PC-3 (cell line): ENCODE results near the gene ANKRD13C. TPM values are rescaled to one million over a fixed set of nuclear protein-coding genes. Genes with fewer than 3 reads are reported as not detected.

Source experiments
- ATAC-seq: fragments of 200-7000 bp; cut with Tn5 transposase; 2 replicates; pipeline ENCODE4 v1.9.1; 2020; ENCODE audit warnings: mild to moderate bottlenecking, moderate library complexity
- BruUV-seq: library from RNA; stranded (reverse); fragments of 400-500 nt; replicated peaks from 2 replicates; lab custom pipeline; 2021; lab: Mats Ljungman, UMichigan
- CTCF ChIA-PET: fragments of 300-600 bp; sonication (Branson Sonifier 250); formaldehyde crosslinking; loops from one replicate; lab custom pipeline; 2022; ENCODE audit warnings: antibody characterized with exemption; lab: Charles Lee
- POLR2A ChIA-PET: fragments of 300-600 bp; sonication (Branson Sonifier 250); formaldehyde crosslinking; loops from one replicate; lab custom pipeline; 2022; ENCODE audit warnings: antibody characterized with exemption; ENCODE audit not compliant: unreplicated experiment; lab: Charles Lee
- DNase-seq: peaks from one replicate; pipeline ENCODE4 v3.0.0-alpha.2; 2015
- H2AFZ ChIP-seq: fragments of 300-600 bp; sonication (generic); 2 replicates; pipeline ENCODE4 v1.6.0; 2016; ENCODE audit warnings: antibody characterized with exemption, low read length
- H3F3A ChIP-seq: fragments of 300-600 bp; sonication (generic); one replicate; pipeline ENCODE4 v1.6.0; 2017; ENCODE audit warnings: antibody characterized with exemption, low read length, control low read depth, mild to moderate bottlenecking; ENCODE audit not compliant: unreplicated experiment
- H3K27ac ChIP-seq: fragments of 300-600 bp; sonication (generic); 2 replicates; pipeline ENCODE4 v1.5.1; 2016; ENCODE audit warnings: mild to moderate bottlenecking, low read length
- H3K27me3 ChIP-seq: fragments of 300-600 bp; sonication (generic); 2 replicates; pipeline ENCODE4 v1.6.1; 2016; ENCODE audit warnings: low read length, mixed read lengths
- H3K36me3 ChIP-seq: fragments of 300-600 bp; sonication (generic); 2 replicates; pipeline ENCODE4 v1.6.1; 2016; ENCODE audit warnings: low read depth, mixed run types, low read length, mixed read lengths
- H3K4me1 ChIP-seq: fragments of 300-600 bp; sonication (generic); 2 replicates; pipeline ENCODE4 v1.5.1; 2016; ENCODE audit warnings: low read length; ENCODE audit not compliant: insufficient read depth
- H3K4me2 ChIP-seq: fragments of 300-600 bp; sonication (generic); 2 replicates; pipeline ENCODE4 v1.6.0; 2016; ENCODE audit warnings: low read length
- H3K4me3 ChIP-seq: fragments of 300-600 bp; sonication (generic); 2 replicates; pipeline ENCODE4 v1.5.1; 2016; ENCODE audit warnings: mild to moderate bottlenecking, low read length, mixed read lengths
- H3K79me2 ChIP-seq: fragments of 300-600 bp; sonication (generic); 2 replicates; pipeline ENCODE4 v1.6.1; 2017; ENCODE audit warnings: low read length, mixed read lengths
- H3K9ac ChIP-seq: fragments of 300-600 bp; sonication (generic); 2 replicates; pipeline ENCODE4 v1.6.0; 2016; ENCODE audit warnings: mild to moderate bottlenecking, low read length
- H3K9me2 ChIP-seq: fragments of 300-600 bp; sonication (generic); replicated peaks from 2 replicates; pipeline ENCODE4 v1.6.1; 2016; ENCODE audit warnings: mixed run types, low read length, mixed read lengths
- H3K9me3 ChIP-seq: fragments of 300-600 bp; sonication (generic); 2 replicates; pipeline ENCODE4 v1.6.1; 2016; ENCODE audit warnings: low read length, mixed read lengths
- H4K20me1 ChIP-seq: fragments of 300-600 bp; sonication (generic); 2 replicates; pipeline ENCODE4 v1.6.1; 2016; ENCODE audit warnings: low read length, mixed read lengths
- CTCF ChIP-seq: fragments of 300-600 bp; sonication (generic); conservative IDR thresholded peaks from 2 replicates; pipeline ENCODE4 v1.5.1; 2017; ENCODE audit warnings: antibody characterized with exemption, low read depth, mild to moderate bottlenecking, low read length
- EZH2 ChIP-seq: fragments of 300-600 bp; sonication (generic); IDR thresholded peaks from one replicate; pipeline ENCODE4 v1.6.1; 2017; ENCODE audit warnings: antibody characterized with exemption, mild to moderate bottlenecking, low read length; ENCODE audit not compliant: unreplicated experiment
- EZH2phosphoT487 ChIP-seq: fragments of 300-600 bp; sonication (generic); IDR thresholded peaks from 2 replicates; pipeline ENCODE4 v1.6.1; 2018; ENCODE audit warnings: mild to moderate bottlenecking, antibody characterized with exemption, low read length, borderline replicate concordance
- intact Hi-C: fragments of 100-400 bp; cut with micrococcal nuclease; formaldehyde crosslinking; loops from 2 replicates; pipeline ENCODE4 v1.9.0; 2023
- total RNA-seq: library from RNA; depleted of rRNA; stranded (reverse); fragments of >200 nt; gene quantifications from 2 replicates; pipeline ENCODE4 v1.2.3, GENCODE V29; 2014

ANKRD13C gene
- total RNA-seq, 1 experiment from 2014 or later = 41.5 TPM

- POLR2A ChIA-PET = no interaction called here
- no peak for DNase-seq
- Histone ChIP-seq H3K27ac (no peak overlapping the region), H3K36me3 (peaks cover 4% of the 10 kb centered on the region; the same call in 1 of the 2 replicates), H3K9me3 (no peaks in the 10 kb centered on the region), H3K4me2 (no peak overlapping the region), H4K20me1 (peaks cover 3% of the 10 kb centered on the region), H2AFZ (no peak overlapping the region), H3F3A (no peaks in the 10 kb centered on the region), H3K79me2 (peaks cover 47% of the 10 kb centered on the region), H3K9ac (no peak overlapping the region), H3K9me2 (no peaks in the 10 kb centered on the region), H3K27me3 (no peaks in the 10 kb centered on the region), H3K4me3 (no peak overlapping the region), H3K4me1 (peaks cover 14% of the 10 kb centered on the region)
- no peak for TF ChIP-seq EZH2
- no peak for TF ChIP-seq CTCF
- TF ChIP-seq EZH2phosphoT487 = no peak
- CTCF ChIA-PET = no interaction called here
- no peak for ATAC-seq
- no TSS peak for BruUV-seq
- intact Hi-C loops = loop anchor here (5.0 kb wide), 1 partner anchor 37 kb away; the partner anchor contains the start of gene ANKRD13C
Observed at GRCh38 chr1:70315782-70316181, 38.7 kb downstream of the ANKRD13C start.

- H3K9me3 ChIP-seq = no peaks in the 10 kb centered on the region
- H2AFZ ChIP-seq = no peak overlapping the region
- no TSS peak for BruUV-seq
- intact Hi-C loops = loop anchor here (5.0 kb wide), 1 partner anchor 37 kb away; the partner anchor contains the start of gene ANKRD13C
- no peak overlapping the region for H3K4me3 ChIP-seq
- peaks cover 7% of the 10 kb centered on the region; the same call in 1 of the 2 replicates for H3K36me3 ChIP-seq
- peaks cover 40% of the 10 kb centered on the region for H3K79me2 ChIP-seq
- ChIA-PET POLR2A (no interaction called here), CTCF (no interaction called here)
- H3K9me2 ChIP-seq = no peaks in the 10 kb centered on the region
- H3K27ac ChIP-seq = no peak overlapping the region
- peaks cover 5% of the 10 kb centered on the region for H4K20me1 ChIP-seq
- no peak overlapping the region for H3K9ac ChIP-seq
- ATAC-seq (no peak; the same call in 1 of the 2 replicates), DNase-seq (no peak)
- H3K4me1 ChIP-seq = peaks cover 4% of the 10 kb centered on the region
- no peaks in the 10 kb centered on the region for H3F3A ChIP-seq
- TF ChIP-seq CTCF = no peak
- TF ChIP-seq EZH2 = no peak
- no peak for TF ChIP-seq EZH2phosphoT487
- no peaks in the 10 kb centered on the region for H3K27me3 ChIP-seq
- H3K4me2 ChIP-seq = no peak overlapping the region
Observed at GRCh38 chr1:70314706-70315304, 39.7 kb downstream of the ANKRD13C start.

DNA sequence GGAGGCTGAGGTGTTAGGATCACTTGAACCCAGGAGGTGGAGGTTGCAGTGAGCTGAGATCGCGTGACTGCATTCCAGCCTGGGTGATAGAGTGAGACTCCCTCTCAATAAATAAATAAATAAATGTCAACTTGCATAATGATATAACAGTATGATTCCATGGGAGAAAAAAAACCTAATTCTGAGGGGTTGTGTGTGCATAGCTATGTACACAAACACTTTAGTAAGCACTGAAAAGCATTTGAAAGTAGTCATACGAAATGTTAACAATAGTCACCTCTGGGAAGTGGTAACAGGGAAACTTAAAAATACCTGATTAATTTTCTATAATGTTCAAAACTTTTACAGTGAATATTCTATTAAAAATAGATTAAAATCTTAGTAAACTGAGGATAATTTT, 43.2 kb downstream of the ANKRD13C start:
- Histone ChIP-seq H3K79me2 (peaks cover 9% of the 10 kb centered on the region), H3K9ac (no peak overlapping the region), H3K27ac (no peak overlapping the region), H3K4me1 (no peaks in the 10 kb centered on the region), H3K9me3 (no peaks in the 10 kb centered on the region), H3K36me3 (peaks cover 18% of the 10 kb centered on the region; the same call in 1 of the 2 replicates), H4K20me1 (peaks cover 5% of the 10 kb centered on the region; the same call in 1 of the 2 replicates), H3K4me2 (no peak overlapping the region), H2AFZ (no peak overlapping the region), H3K9me2 (no peaks in the 10 kb centered on the region), H3F3A (no peaks in the 10 kb centered on the region), H3K4me3 (no peak overlapping the region), H3K27me3 (no peaks in the 10 kb centered on the region)
- ATAC-seq (no peak; the same call in 1 of the 2 replicates), DNase-seq (no peak)
- no TSS peak for BruUV-seq
- ChIA-PET POLR2A (no interaction called here), CTCF (no interaction called here)
- intact Hi-C loops = no loop called here
- no peak for TF ChIP-seq EZH2
- TF ChIP-seq CTCF = no peak
- no peak for TF ChIP-seq EZH2phosphoT487
